ENCODE measurements around the gene PMF1. TPM values are rescaled to one million over a fixed set of nuclear protein-coding genes. Genes with fewer than 3 reads are reported as not detected.

Gene PMF1
- total RNA-seq, 1 experiment from 2014 or later, result 50.2 TPM

DNA sequence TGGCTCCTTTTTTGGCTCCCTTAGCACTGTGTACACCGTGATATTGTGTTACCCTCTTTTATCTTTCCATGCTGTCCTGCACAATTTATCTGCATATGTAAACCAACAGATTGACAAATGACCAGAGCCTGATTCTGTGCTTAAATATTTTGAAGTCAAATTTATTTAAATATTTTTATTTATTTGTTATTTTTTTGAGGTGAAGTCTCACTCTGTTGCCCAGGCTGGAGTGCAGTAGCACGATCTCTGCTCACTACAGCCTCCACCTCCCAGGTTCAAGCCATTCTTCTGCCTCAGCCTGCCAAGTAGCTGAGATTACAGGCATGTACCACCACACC, 12.8 kb downstream of the PMF1 start:
- Histone ChIP-seq H3K79me2 (ENCODE audit: low read depth) (no peaks in the 10 kb centered on the region), H3K27me3 (ENCODE audit: insufficient read depth, low read depth) (no peaks in the 10 kb centered on the region), H3K4me2 (no peak overlapping the region), H3K9me2 (ENCODE audit: insufficient read depth) (no peaks in the 10 kb centered on the region), H3K36me3 (ENCODE audit: low read depth) (0 out of 2 replicates have a peak, but pooled peaks cover 8% of the 10 kb centered on the region), H3K27ac (no peak overlapping the region), H4K20me1 (ENCODE audit: insufficient read depth) (no peaks in the 10 kb centered on the region; the same call in 1 of the 2 replicates), H3K4me1 (replicated peaks; ENCODE audit: insufficient read depth) (0 out of 2 replicates have a peak, but pooled peaks cover 5% of the 10 kb centered on the region), H3K4me3 (no peak overlapping the region), H3K9me3 (ENCODE audit: insufficient read depth, low read depth) (no peaks in the 10 kb centered on the region), H3F3A (ENCODE audit: insufficient read depth, low read depth) (peaks cover 11% of the 10 kb centered on the region), H2AFZ (no peak overlapping the region)
- ChIA-PET CTCF (interaction anchor here (1.0 to 1.8 kb wide), 3 partner anchors 72 to 111 kb away, joined by 4 to 32 read pairs (median 6); partner anchors contain the start of genes LMNA and SEMA4A), POLR2A (ENCODE audit: unreplicated experiment) (interaction anchor here (0.6 to 0.7 kb wide), 2 partner anchors 80 to 129 kb away, joined by 5 to 29 read pairs; no protein-coding TSS in a partner anchor)
- BruUV-seq (replicated peaks), result no TSS peak
- TF ChIP-seq CTCF (conservative IDR thresholded peaks at IDR 0.05) (peak; percentile 21; the same call in 1 of the 2 replicates), EZH2 (IDR thresholded peaks at IDR 0.05; ENCODE audit: low read depth) (no peak)
- DNase-seq, result no peak
- intact Hi-C loops (cut with micrococcal nuclease; ENCODE audit: unreplicated experiment), result loop anchor here (1.0 to 5.0 kb wide), 4 partner anchors 79 to 223 kb away; no protein-coding TSS in a partner anchor

DNA sequence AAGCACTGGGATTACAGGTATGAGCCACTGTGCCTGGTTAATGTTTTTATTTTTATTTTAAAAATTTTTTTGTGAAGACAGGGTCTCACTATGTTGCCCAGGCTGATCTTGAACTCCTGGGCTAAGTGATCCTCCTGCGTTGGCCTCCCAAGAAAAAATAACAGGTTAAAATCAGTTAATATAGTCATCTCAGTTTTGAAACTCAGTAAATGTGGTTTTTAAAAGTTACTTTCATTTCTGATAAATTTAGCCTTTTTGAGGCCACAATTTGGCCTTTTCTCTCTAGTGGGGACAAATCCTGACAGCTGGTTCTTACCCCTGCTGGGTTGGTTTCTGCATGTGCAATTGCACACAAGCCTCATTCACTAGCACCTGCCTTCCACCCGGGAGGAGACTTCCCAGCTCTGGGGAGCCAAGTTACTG, 13.3 kb downstream of the PMF1 start:
- Histone ChIP-seq H3K36me3 (ENCODE audit: low read depth) (0 out of 2 replicates have a peak, but pooled peaks cover 8% of the 10 kb centered on the region), H3K4me1 (replicated peaks; ENCODE audit: insufficient read depth) (0 out of 2 replicates have a peak, but pooled peaks cover 5% of the 10 kb centered on the region), H3K79me2 (ENCODE audit: low read depth) (no peaks in the 10 kb centered on the region), H2AFZ (no peak overlapping the region), H3K4me2 (no peak overlapping the region), H3K9me2 (ENCODE audit: insufficient read depth) (no peaks in the 10 kb centered on the region), H3K27ac (no peak overlapping the region), H3K4me3 (no peak overlapping the region), H3K27me3 (ENCODE audit: insufficient read depth, low read depth) (no peaks in the 10 kb centered on the region), H3F3A (ENCODE audit: insufficient read depth, low read depth) (peaks cover 11% of the 10 kb centered on the region), H3K9me3 (ENCODE audit: insufficient read depth, low read depth) (no peaks in the 10 kb centered on the region), H4K20me1 (ENCODE audit: insufficient read depth) (no peaks in the 10 kb centered on the region; the same call in 1 of the 2 replicates)
- POLR2A ChIA-PET (ENCODE audit: unreplicated experiment), result no interaction called here
- no peak for DNase-seq
- TF ChIP-seq EZH2 (IDR thresholded peaks at IDR 0.05; ENCODE audit: low read depth), result no peak
- TF ChIP-seq CTCF (conservative IDR thresholded peaks at IDR 0.05), result no peak
- intact Hi-C loops (cut with micrococcal nuclease; ENCODE audit: unreplicated experiment), result loop anchor here (5.0 kb wide), 2 partner anchors 221 to 224 kb away; no protein-coding TSS in a partner anchor
- BruUV-seq (replicated peaks), result no TSS peak
- CTCF ChIA-PET, result interaction anchor here (1.1 to 1.8 kb wide), 2 partner anchors 73 to 80 kb away, joined by 4 to 32 read pairs; partner anchors contain the start of gene SEMA4A

- Histone ChIP-seq H3K27me3 (ENCODE audit: insufficient read depth, low read depth) (no peaks in the 10 kb centered on the region), H3K4me2 (no peak overlapping the region), H4K20me1 (ENCODE audit: insufficient read depth) (no peaks in the 10 kb centered on the region; the same call in 1 of the 2 replicates), H3K79me2 (ENCODE audit: low read depth) (no peaks in the 10 kb centered on the region), H3K9me3 (ENCODE audit: insufficient read depth, low read depth) (no peaks in the 10 kb centered on the region), H3K36me3 (ENCODE audit: low read depth) (0 out of 2 replicates have a peak, but pooled peaks cover 8% of the 10 kb centered on the region), H3K9me2 (ENCODE audit: insufficient read depth) (no peaks in the 10 kb centered on the region), H3K4me3 (no peak overlapping the region), H3K27ac (no peak overlapping the region), H3K4me1 (replicated peaks; ENCODE audit: insufficient read depth) (0 out of 2 replicates have a peak, but pooled peaks cover 5% of the 10 kb centered on the region), H2AFZ (no peak overlapping the region), H3F3A (ENCODE audit: insufficient read depth, low read depth) (peaks cover 11% of the 10 kb centered on the region)
- no TSS peak for BruUV-seq (replicated peaks)
- intact Hi-C loops (cut with micrococcal nuclease; ENCODE audit: unreplicated experiment), result loop anchor here (5.0 kb wide), 2 partner anchors 221 to 224 kb away; no protein-coding TSS in a partner anchor
- DNase-seq, result no peak
- CTCF ChIA-PET, result no interaction called here
- POLR2A ChIA-PET (ENCODE audit: unreplicated experiment), result no interaction called here
- no peak for TF ChIP-seq CTCF (conservative IDR thresholded peaks at IDR 0.05)
- TF ChIP-seq EZH2 (IDR thresholded peaks at IDR 0.05; ENCODE audit: low read depth), result no peak
Observed at GRCh38 chr1:156226782-156227181, 14.0 kb downstream of the PMF1 start.
